GM20431 (cell line): Measurements from ENCODE around the gene TMPRSS6.

Experiments used
- in situ Hi-C: fragments of 300-500 bp; cut with MseI, MboI; formaldehyde crosslinking; loops from one replicate; pipeline ENCODE4 v1.15.0; 2020; ENCODE audit warnings: low sequenced_read_pairs; ENCODE audit not compliant: unreplicated experiment

TMPRSS6 gene

GRCh38 chr22:37119872-37120271, 10.4 kb upstream of the TMPRSS6 start:
- in situ Hi-C loops, result no loop called here

DNA sequence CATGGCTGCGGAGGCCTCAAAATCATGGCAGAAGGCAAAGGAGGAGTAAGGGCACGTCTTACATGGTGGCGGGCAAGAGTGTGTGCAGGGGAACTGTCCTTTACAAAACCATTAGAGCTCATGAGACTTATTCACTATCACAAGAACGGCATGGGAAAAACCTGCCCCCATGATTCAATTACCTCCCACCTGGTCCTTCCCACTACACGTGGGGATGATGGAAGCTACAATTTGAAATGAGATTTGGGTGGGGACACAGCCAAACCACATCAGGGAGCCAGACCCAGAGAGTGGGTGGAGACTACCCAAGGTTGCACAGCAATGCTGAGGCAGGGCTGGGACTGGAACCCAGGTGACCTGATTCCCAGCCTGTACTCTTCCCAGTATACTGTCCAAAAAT, 8.6 kb upstream of the TMPRSS6 start:
- in situ Hi-C loops, result no loop called here

DNA sequence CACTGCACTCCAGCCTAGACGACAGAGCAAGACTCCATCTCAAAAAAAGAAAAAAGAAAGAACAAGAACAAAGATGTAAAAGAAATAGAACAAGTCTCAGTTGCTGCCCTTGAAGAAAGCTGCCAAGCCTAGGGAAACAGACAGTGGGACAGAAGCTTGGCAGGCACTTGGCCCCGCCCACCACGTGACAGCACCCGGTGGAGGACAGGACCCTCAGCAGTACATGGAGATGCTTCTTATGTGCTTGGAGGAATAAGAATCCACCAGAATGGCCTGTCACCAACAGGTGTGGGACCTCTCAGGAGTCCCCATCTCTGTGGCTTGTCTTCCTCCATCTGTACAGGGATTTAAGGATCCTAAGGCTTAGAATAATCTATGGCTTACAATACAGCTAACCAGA, 7.6 kb upstream of the TMPRSS6 start:
- in situ Hi-C loops, result no loop called here

- in situ Hi-C loops, result no loop called here
Measured at GRCh38 chr22:37115032-37115431, 5.5 kb upstream of the TMPRSS6 start.

DNA sequence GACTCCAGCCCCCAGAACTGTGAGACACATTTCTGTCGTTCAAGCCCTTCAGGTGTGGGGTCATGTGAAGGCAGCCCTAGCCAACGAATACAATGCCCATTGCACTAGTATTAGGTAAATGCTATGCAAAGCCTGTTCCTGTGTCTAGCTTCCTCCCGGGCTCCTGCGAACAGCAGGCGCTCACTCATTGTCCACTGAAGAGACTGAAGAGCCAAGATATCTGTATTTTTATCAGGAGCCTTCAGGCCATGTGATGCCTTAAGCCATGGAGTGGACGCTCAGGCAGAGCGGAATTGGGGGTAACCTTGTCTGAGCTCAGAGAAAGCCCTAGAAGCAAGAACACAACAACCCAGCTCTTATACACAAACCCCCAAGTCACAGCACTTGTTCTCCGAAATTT, 4.2 kb upstream of the TMPRSS6 start:
- in situ Hi-C loops, result no loop called here

DNA sequence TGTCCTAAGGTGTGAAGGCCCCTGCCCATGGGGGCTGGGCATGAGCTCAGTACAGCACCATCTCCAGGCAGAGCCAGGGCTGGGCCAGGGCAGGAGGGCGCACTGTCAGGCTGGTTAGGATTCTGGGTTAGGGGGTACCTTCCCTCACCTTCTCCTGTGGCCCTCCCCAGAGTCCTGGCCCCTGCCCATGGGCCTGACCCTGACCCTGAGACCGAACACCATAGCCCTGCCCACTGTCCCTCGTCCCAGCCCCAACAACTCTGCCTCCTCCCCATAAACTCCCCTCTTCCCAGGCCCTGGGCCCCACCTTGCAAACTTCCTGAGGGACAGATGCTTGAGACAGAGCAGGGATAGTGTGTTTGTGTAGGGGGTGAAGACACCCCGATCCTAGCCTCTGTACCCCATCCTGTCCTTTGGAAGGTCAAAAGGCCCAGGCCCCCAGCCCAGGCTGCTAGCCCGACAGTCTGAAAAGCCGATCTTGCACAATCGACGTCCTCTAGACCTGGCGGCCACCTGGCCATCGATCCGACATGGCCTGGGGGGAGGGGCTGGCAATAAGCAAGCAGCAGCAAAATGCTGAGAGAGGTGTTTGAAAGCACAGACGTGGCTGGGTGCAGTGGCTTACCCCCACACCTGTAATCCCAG, 2.7 kb upstream of the TMPRSS6 start:
- in situ Hi-C loops, result no loop called here

GRCh38 chr22:37111156-37111717, 1.7 kb upstream of the TMPRSS6 start:
- in situ Hi-C loops, result no loop called here

DNA sequence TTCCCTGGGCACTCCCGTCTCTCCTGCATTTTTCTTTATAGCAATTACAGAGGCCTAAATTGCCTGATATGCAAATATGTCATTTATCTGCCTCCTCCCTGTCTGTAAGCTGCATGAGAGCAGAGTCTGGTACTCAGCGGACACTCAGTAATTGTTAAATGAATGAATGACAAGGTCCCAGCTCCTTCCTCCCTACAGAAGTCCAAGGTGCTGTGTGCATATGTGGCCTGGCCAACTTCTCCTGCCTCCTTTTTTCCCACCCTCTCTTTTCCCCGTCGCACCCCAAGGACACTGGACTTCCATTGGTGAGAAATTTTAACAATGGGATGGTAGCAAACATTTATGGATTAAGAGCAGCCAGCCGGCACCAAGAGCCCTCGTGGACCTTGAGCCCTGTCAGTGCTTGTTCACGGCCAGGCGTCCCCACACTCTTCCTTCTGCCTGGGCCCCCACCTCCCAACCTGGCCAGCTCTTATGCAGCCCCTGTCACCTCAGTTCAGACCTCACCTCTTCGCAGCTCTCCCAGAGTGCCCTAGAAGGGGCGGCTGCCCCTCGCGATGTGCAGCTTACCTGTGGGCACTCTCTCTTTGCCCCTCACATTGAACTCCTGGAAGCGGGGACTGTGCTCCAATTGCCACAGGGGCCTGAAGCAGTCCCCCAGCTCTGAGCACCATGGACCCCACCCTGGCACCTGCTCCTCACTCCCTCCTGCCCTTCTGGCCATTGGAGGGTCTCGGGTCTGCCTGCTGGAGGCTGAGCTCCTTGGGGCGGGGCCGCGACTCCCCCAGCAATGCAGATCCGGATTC, 1.5 kb downstream of the TMPRSS6 start:
- in situ Hi-C loops, result no loop called here

- in situ Hi-C loops, result no loop called here
Measured at GRCh38 chr22:37105990-37106389, 3.5 kb downstream of the TMPRSS6 start.

DNA sequence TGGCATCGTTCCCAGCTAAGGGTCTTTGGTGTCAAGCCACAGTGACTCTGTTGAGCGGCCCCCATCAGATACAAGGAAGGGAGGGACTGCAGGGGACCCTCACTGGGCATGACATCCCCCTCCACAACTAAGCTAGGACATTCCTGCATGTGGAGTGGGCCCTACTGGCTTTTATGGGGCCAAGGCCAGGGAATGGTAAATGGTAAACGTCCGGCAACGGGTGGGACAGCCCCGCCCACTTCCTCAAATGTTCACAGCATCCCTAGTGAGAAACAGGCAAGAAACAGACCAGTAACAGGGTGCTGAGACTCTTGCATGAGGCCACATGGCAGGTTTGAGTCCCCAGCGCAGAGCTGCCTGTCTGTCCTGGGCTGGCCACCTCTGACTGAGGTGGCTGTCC, 4.4 kb downstream of the TMPRSS6 start:
- in situ Hi-C loops, result no loop called here

GRCh38 chr22:37103656-37104452, 5.7 kb downstream of the TMPRSS6 start:
- in situ Hi-C loops, result no loop called here

- in situ Hi-C loops, result no loop called here
Measured at GRCh38 chr22:37103151-37103550, 6.4 kb downstream of the TMPRSS6 start.

GRCh38 chr22:37101311-37102066, 8.0 kb downstream of the TMPRSS6 start:
- in situ Hi-C loops, result no loop called here

- in situ Hi-C loops, result no loop called here
Measured at GRCh38 chr22:37100589-37101127, 8.9 kb downstream of the TMPRSS6 start.

- in situ Hi-C loops, result no loop called here
Measured at GRCh38 chr22:37098976-37099591, 10.4 kb downstream of the TMPRSS6 start.

DNA sequence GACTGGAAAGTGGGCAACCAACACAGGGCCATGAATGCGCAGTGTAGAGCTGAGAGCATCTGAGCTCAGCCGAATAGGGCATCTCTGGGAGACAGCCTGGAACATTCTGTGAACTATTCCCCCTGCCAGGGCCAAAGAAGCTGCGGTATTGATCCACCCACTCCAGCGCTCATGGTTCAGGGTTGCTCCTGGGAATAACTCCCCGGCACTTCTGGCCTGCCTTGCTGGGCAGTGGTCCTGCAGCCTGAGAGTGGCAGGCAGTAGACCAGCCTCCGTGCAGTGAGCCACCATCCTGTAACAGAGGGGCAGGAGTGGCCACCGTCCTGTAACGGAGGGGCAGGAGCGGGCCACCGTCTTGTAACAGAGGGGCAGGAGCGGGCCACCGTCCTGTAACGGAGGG, 12.2 kb downstream of the TMPRSS6 start:
- in situ Hi-C loops, result no loop called here

GRCh38 chr22:37095113-37095512, 14.4 kb downstream of the TMPRSS6 start:
- in situ Hi-C loops, result no loop called here

DNA sequence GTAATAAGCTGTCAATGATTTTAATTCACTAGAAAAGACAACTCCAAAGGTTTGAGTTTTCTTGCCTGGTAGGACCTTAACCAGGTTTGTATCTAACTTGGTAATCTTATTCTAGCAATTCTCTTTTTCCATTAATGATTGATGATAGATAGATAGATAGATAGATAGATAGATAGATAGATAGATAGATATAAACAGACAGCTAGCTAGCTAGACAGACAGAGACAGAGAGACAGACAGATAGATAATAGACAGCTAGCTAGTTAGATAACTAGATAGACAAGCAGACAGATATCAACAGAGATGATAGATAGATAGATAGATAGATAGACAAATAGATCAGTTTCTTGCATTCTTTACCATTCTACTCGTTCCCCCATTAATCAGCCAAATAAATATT, 15.3 kb downstream of the TMPRSS6 start:
- in situ Hi-C loops, result no loop called here

- in situ Hi-C loops, result no loop called here
Measured at GRCh38 chr22:37092997-37093396, 16.5 kb downstream of the TMPRSS6 start.
